Astrocyte of the cerebellum (primary cell): ENCODE measurements around the gene TCP10L.
A peak's percentile ranks its signal among the peaks of the same experiment; 100 is the strongest.
"Not testable (repeated sequence)": the region's sequence is repeated elsewhere in the genome, so short reads cannot be mapped to it uniquely, and the experiment has no call there.

ENCODE experiments used
- DNase-seq: peaks from one replicate; pipeline ENCODE4 v3.0.0-alpha.2; 2011; ENCODE audit warnings: low read depth
- H3K4me3 ChIP-seq: 2 replicates; pipeline ENCODE4 v1.5.1; 2011; ENCODE audit warnings: mild to moderate bottlenecking, low read depth, low read length, moderate library complexity
- in situ Hi-C: cut with HindIII; loops from 2 replicates; pipeline ENCODE4 v1.10.0; 2017; ENCODE audit warnings: low sequenced_read_pairs
- TF ChIP-seq, protein P1 (sequence below): IDR thresholded peaks from 2 replicates; pipeline ENCODE4 v1.5.1; 2012; ENCODE audit warnings: low read length, low read depth, moderate library complexity, mild to moderate bottlenecking; ENCODE audit errors: missing control alignments

Gene TCP10L

GRCh38 chr21:32585042-32585710 lies at the start of gene TCP10L:
Gene TCP10L, minus strand, starts transcription at chr21:32585523. Its CDS starts 1,219 bp downstream, at chr21:32584304.
- TF ChIP-seq, protein P1, sequence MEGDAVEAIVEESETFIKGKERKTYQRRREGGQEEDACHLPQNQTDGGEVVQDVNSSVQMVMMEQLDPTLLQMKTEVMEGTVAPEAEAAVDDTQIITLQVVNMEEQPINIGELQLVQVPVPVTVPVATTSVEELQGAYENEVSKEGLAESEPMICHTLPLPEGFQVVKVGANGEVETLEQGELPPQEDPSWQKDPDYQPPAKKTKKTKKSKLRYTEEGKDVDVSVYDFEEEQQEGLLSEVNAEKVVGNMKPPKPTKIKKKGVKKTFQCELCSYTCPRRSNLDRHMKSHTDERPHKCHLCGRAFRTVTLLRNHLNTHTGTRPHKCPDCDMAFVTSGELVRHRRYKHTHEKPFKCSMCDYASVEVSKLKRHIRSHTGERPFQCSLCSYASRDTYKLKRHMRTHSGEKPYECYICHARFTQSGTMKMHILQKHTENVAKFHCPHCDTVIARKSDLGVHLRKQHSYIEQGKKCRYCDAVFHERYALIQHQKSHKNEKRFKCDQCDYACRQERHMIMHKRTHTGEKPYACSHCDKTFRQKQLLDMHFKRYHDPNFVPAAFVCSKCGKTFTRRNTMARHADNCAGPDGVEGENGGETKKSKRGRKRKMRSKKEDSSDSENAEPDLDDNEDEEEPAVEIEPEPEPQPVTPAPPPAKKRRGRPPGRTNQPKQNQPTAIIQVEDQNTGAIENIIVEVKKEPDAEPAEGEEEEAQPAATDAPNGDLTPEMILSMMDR: no peak
- in situ Hi-C loops: no loop called here
- no peak within 1 kb of the TSS for H3K4me3 ChIP-seq
- no peak for DNase-seq

DNA sequence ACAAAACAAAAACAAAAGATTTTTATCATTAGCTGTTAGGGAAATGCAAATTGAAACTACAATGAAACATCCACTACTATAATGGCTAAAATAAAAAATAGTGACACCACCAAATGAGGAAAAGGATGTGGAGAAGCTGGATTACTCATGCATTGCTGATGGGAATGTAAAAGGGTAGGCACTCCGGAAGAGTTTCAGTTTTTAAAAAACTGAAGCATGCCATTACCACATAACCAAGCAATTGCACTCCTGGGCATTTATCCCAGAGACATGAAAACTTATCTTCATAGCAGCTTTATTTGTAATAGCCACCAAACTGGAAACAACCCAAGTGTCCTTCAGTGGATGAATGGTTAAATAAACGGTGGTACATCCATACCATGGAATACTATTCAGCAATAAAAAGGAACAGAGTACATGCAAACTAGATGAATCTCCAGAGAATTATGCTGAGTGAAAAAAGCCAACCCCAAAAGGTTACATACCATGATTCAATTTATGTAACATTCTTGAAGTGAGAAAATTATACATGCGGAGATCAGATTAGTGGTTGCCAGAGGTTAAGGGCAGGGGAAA lies 41.4 kb upstream of the TCP10L start:
- in situ Hi-C loops: no loop called here
- TF ChIP-seq, protein P1: no peak
- peak; percentile 12 for DNase-seq
- H3K4me3 ChIP-seq: no peak overlapping the region

GRCh38 chr21:32618218-32618617 lies 32.9 kb upstream of the TCP10L start:
- DNase-seq, H3K4me3 ChIP-seq, in situ Hi-C loops: not testable (repeated sequence)

DNA sequence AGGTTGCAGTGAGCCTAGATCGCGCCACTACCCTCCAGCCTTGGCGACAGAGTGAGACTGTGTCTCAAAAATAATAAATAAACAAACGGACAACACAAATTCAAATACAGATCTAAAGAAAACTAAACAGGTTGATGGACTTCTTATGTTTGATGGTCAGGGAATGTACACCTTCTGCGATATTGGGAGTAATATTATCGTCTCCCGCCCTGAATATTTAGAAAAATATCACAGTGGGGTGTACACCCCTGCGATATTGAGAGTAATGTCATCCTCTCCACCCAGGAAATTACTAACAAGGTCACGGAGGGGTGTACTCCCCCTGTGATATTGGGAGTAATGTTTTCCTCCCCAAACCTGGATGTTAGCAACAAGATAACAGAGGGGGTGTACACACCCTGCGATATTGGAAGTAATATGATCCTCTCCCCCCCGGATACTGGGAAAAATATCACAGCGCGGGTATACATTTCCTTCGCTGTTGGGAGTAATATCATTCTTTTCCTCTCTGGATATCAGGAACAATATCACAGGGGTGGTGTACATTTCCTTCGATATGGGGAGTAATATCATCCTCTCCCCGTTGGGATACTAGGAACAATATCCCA lies 28.2 kb upstream of the TCP10L start:
- in situ Hi-C loops: no loop called here
- H3K4me3 ChIP-seq: peak overlapping the region; percentile 95
- no peak for DNase-seq
- TF ChIP-seq, protein P1: no peak

DNA sequence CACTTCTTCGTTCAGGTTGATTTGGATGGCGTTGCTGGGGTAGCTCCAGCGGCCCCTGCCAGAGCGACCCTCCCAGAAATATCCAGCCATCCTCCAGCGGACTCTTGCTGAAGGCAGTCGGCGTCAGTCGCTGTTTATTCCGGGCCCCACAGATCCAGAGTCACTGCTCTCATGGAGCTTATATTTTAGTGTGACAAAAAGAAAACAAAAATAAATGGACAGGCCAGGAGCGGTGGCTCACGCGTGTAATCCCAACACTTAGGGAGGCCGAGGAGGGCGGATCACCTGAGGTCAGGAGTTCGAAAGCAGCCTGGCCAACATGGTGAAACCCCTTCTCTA lies 27.6 kb upstream of the TCP10L start:
- DNase-seq: no peak
- peak overlapping the region; percentile 95 for H3K4me3 ChIP-seq
- in situ Hi-C loops: no loop called here
- TF ChIP-seq, protein P1: no peak

- TF ChIP-seq, protein P1: no peak
- in situ Hi-C loops: no loop called here
- H3K4me3 ChIP-seq: peak within 1 kb of the TSS; percentile 95
- peak; percentile 83 for DNase-seq
Observed at GRCh38 chr21:32612075-32612998, 27.0 kb upstream of the TCP10L start, which contains the start of gene CFAP298. Gene CFAP298, minus strand, starts transcription at chr21:32612377. Its CDS starts 134 bp downstream, at chr21:32612243.
